Stimulated activated CD8-positive, alpha-beta memory T cell treated with anti-CD3 and anti-CD28 coated beads, Interleukin-4, amount 100 ng/mL, for 48 hours (primary cell): ENCODE data around the gene CITED4.
A peak's percentile ranks its signal among the peaks of the same experiment; 100 is the strongest.

Experiments
- DNase-seq: peaks from one replicate; pipeline ENCODE4 v3.0.0-alpha.2; 2020

CITED4 gene

GRCh38 chr1:40851643-40852042 lies 10.5 kb downstream of the CITED4 start:
- no peak for DNase-seq

GRCh38 chr1:40849801-40850592 lies 12.2 kb downstream of the CITED4 start:
- DNase-seq, result peak; percentile 88

DNA sequence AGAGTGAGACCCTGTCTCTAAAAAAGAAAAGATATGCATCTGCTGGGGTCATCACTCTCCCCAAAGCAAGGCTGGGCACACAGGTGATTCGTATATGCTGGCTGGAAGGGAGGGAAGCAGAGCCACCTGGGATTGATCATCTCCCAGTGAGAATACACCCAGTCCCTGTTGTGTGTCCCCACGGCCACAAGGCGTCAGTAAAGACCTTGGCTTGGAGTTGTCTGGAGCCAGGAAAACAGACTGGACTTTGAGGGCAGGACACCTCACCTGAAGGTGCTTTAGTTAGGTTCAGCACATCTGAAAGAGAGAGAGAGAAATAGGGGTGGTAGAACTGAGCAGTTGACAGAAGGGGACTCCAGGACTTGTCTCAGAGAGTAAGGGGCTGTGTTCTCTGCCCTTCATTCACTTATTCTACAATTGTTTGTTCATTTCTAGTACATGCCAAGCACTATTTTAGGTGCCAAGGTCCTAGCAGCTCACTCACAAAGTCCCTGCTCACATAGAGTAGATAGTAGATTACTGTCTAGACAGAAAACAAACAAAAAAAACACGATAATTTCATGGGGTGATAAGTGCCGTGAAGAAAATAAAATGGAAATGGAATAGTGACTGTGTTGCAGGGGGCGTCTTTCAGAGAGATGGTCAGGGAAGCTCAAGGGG lies 13.5 kb downstream of the CITED4 start:
- no peak for DNase-seq

GRCh38 chr1:40847023-40847745 lies 15.0 kb downstream of the CITED4 start:
- DNase-seq, result no peak

GRCh38 chr1:40845895-40846294 lies 16.3 kb downstream of the CITED4 start:
- DNase-seq, result no peak

GRCh38 chr1:40844887-40845878 lies 17.0 kb downstream of the CITED4 start:
- no peak for DNase-seq

DNA sequence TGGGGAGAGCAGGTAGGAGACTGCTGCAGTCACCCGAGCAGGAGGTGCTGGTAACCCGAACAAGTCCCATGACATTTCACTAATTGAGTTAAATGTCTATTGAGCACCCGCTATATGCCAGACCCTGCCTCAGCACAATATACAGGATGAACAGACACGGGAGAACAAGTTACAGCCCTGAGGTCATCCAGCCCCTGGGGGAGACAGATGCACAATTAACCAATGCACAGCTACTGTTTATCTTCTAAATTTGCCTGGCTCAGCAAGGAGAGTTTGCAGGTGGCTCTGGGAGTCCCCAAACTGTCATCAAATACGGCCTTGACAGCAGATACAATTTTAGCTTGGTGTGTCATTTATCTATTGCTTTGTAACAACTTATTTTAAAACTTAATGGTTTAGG lies 18.1 kb downstream of the CITED4 start:
- DNase-seq, result no peak

- DNase-seq, result no peak
Measured at GRCh38 chr1:40842691-40843090, 19.5 kb downstream of the CITED4 start.

DNA sequence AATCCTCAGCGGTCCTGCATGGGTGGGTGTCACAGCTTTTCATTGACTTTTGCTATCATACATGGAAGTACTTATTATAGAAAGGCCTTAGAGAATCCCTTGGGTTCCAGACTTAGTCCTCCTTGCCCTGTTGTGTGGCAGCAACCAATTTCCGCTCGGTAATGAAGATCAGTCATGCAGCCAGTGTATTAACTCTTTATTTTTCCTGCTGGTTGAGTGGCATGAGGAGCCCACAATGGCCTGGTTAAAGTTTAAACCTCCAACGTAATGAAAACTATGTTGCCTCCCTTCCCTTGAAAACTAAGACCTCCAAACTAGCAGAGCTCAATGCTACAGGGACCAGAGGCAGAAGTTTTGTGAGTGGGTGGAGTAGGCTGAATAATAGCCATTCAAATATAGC lies 20.0 kb downstream of the CITED4 start:
- no peak for DNase-seq

DNA sequence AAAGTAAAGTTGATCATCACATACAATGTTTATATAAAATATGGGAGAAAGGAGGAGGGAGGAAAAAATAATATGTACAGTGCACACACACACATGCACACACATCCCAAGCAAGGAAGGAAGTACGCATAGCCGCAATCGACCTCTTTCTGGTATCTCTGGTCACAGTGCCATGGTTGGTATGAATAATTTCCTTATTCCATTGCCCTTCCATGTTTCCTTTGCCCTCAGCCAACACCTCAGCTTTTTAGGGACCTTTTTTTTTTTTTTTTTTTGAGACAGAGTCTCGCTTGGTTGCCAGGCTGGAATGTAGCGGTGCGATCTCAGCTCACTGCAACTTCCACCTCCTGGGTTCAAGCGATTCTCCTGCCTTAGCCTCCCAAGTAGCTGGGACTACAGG lies 20.6 kb downstream of the CITED4 start:
- DNase-seq, result no peak

GRCh38 chr1:40840526-40841323 lies 21.4 kb downstream of the CITED4 start:
- no peak for DNase-seq

- no peak for DNase-seq
Measured at GRCh38 chr1:40839943-40840335, 22.2 kb downstream of the CITED4 start.

- no peak for DNase-seq
Measured at GRCh38 chr1:40838980-40839942, 22.9 kb downstream of the CITED4 start.

DNA sequence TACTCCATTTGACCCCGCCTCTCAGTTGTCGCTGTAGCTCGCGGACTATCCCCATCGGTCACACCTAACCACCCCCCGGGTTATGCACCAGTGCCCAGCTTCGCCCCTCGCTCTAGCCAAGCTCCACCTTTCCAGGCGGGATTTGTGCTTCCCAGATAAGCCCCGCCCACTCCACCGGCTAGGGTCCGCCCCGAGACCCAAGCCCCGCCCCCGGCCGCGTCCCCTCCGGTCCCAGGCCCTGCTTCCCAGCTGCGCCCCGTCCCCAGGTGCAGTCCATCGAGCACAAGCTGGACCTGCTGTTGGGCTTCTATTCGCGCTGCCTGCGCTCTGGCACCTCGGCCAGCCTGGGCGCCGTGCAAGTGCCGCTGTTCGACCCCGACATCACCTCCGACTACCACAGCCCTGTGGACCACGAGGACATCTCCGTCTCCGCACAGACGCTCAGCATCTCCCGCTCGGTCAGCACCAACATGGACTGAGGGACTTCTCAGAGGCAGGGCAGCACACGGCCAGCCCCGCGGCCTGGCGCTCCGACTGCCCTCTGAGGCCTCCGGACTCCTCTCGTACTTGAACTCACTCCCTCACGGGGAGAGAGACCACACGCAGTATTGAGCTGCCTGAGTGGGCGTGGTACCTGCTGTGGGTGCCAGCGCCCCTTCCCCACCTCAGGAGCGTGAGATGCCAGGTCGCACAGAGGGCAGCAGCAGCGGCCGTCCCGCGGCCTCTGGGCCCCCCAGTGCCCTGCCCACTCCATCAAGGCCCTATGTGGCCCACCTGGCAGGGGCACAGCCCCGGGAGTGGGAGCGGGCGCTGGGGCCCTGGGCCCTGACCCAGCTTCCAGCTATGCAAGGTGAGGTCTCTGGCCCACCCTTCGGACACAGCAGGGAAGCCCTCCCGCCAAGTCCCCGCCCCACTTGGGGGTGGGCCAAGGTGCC lies 23.9 kb downstream of the CITED4 start:
- DNase-seq, result no peak

DNA sequence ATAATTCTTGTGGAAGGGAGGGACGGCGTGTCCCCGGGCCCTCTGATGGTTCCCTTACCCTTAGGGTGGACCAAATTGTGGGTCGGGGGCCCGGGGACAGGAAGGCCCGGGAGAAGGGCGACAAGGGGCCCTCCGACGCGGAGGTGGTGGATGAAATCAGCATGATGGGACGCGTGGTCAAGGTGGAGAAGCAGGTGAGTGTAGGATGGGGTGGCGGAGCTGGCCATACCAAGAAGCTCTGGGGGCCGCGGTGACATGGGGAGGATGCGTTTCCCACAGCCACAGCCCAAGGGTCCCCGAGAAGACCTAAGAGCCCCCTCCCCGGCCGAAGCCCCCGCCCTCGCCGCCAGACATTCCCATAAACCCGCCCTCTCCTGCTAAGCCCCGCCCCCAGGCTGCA lies 24.6 kb downstream of the CITED4 start:
- no peak for DNase-seq

DNA sequence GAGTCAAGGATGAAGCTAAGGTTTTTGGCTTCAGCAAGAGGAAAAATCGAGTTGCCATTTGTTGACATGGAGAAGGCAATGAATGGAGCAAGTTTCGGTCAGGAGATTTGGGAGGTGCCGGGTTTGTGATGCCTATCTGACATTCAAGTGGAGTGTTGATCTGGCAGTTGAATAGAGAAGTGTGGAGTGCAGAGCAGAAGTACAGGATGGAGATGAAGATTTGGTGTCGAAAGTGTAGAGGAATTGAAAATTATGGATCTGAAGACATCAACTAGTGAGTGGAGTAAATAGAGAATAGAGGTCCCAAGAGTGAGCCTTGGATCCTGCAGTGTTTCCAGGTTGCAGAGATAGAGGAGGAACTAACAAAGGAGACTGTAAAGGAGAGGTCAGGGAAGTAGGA lies 25.9 kb downstream of the CITED4 start:
- no peak for DNase-seq

DNA sequence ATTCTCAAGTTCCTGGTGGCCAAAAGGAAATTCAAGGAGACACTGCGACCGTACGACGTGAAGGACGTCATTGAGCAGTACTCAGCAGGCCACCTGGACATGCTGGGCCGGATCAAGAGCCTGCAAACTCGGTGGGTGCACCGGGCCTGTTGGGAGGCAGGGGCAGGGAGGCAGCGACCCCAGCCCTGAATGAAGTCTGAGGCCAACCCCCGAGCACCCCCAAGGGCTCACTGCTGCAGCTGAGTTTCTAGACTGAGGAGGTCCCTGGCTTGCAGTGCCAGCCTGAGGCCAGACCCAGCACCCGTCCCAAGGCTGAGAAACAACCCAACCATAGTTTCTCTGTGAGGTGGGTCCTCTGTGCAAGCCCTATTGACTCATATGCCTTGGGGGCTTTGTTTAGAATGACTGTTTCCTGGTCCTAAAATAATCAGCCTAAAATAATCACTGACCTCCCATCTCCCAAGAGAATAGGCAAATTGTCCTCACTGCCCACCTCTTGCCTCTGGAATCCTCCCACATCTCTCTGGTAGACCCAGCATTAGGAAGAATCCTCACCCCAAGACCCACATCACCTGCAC lies 27.1 kb downstream of the CITED4 start:
- DNase-seq, result no peak

GRCh38 chr1:40833979-40834378 lies 28.2 kb downstream of the CITED4 start:
- no peak for DNase-seq
